ENCODE data around the gene SEMA4D.

SEMA4D gene

GRCh38 chr9:89470224-89470839, 27.6 kb downstream of the SEMA4D start:
- TF ChIP-seq CTCF (conservative IDR thresholded peaks at IDR 0.05; ENCODE audit: low read depth): no peak
- CTCF ChIA-PET: interaction anchor here (0.6 to 0.8 kb wide), 2 partner anchors 22 to 43 kb away, joined by 3 to 4 read pairs; no protein-coding TSS in a partner anchor
- no peak overlapping the region for H3K27ac ChIP-seq
- POLR2A ChIA-PET (ENCODE audit: low non-redundant PET): no interaction called here
- no peak for DNase-seq (ENCODE audit: low spot score)

- ChIA-PET POLR2A (ENCODE audit: low non-redundant PET) (no interaction called here), CTCF (no interaction called here)
- TF ChIP-seq CTCF (conservative IDR thresholded peaks at IDR 0.05; ENCODE audit: low read depth): no peak
- no peak for DNase-seq (ENCODE audit: low spot score)
- H3K27ac ChIP-seq: no peak overlapping the region
Observed at GRCh38 chr9:89469003-89469402, 28.9 kb downstream of the SEMA4D start.

- TF ChIP-seq CTCF (conservative IDR thresholded peaks at IDR 0.05; ENCODE audit: low read depth): no peak
- no peak overlapping the region for H3K27ac ChIP-seq
- DNase-seq (ENCODE audit: low spot score): no peak
- CTCF ChIA-PET: no interaction called here
- POLR2A ChIA-PET (ENCODE audit: low non-redundant PET): no interaction called here
Observed at GRCh38 chr9:89468281-89468960, 29.5 kb downstream of the SEMA4D start.

- DNase-seq (ENCODE audit: low spot score): no peak
- no peak for TF ChIP-seq CTCF (conservative IDR thresholded peaks at IDR 0.05; ENCODE audit: low read depth)
- no peak overlapping the region for H3K27ac ChIP-seq
- POLR2A ChIA-PET (ENCODE audit: low non-redundant PET): no interaction called here
- CTCF ChIA-PET: no interaction called here
Observed at GRCh38 chr9:89467278-89467625, 30.7 kb downstream of the SEMA4D start.

GRCh38 chr9:89466451-89467277, 31.2 kb downstream of the SEMA4D start:
- no peak for DNase-seq (ENCODE audit: low spot score)
- POLR2A ChIA-PET (ENCODE audit: low non-redundant PET): no interaction called here
- no peak for TF ChIP-seq CTCF (conservative IDR thresholded peaks at IDR 0.05; ENCODE audit: low read depth)
- CTCF ChIA-PET: no interaction called here
- no peak overlapping the region for H3K27ac ChIP-seq

GRCh38 chr9:89465726-89466308, 32.1 kb downstream of the SEMA4D start:
- POLR2A ChIA-PET (ENCODE audit: low non-redundant PET): no interaction called here
- CTCF ChIA-PET: no interaction called here
- H3K27ac ChIP-seq: no peak overlapping the region
- TF ChIP-seq CTCF (conservative IDR thresholded peaks at IDR 0.05; ENCODE audit: low read depth): no peak
- DNase-seq (ENCODE audit: low spot score): no peak
